Body of pancreas (tissue), 4 donors: Measurements from ENCODE around the gene OSBPL2. TPM values are rescaled to one million over a fixed set of nuclear protein-coding genes. Genes with fewer than 3 reads are reported as not detected.

Source experiments
- ATAC-seq: fragments of 150-250 bp; one replicate; pipeline ENCODE4 v1.9.1; 2016
- DNase-seq, 4 donors: peaks; one replicate each; pipeline ENCODE4 v3.0.0-alpha.2; 2019
- H3K27ac ChIP-seq, 4 donors: fragments of 200-600 bp; sonication (generic); 1 replicate in 3 of 4; 2 replicates in 1 of 4; pipeline versions ENCODE4 v1.5.1 to v1.6.1; 2016 to 2019; ENCODE audit warnings: mild to moderate bottlenecking in 1 of 4, mixed read lengths in 1 of 4, moderate library complexity in 1 of 4
- H3K27me3 ChIP-seq, 2 donors: fragments of 200-600 bp; sonication (generic); one replicate each; pipeline ENCODE4 v1.6.0; 2016; ENCODE audit warnings: mild to moderate bottlenecking in 1 of 2
- H3K36me3 ChIP-seq, 2 donors: fragments of 200-600 bp; sonication (generic); replicated peaks in 1 of 2; 2 replicates each; pipeline ENCODE4 v1.5.1; 2016; ENCODE audit warnings: low read depth in 2 of 2; ENCODE audit not compliant: insufficient read depth in 1 of 2
- H3K4me1 ChIP-seq: fragments of 200-600 bp; sonication (generic); one replicate; pipeline ENCODE4 v1.6.0; 2016
- H3K4me3 ChIP-seq, 2 donors: fragments of 200-600 bp; sonication (generic); 1 replicate in 1 of 2; 2 replicates in 1 of 2; pipeline ENCODE4 v1.5.1; 2016 to 2019
- H3K9me3 ChIP-seq, 3 donors: fragments of 200-600 bp; sonication (generic); 1 replicate in 2 of 3; 2 replicates in 1 of 3; pipeline ENCODE4 v1.5.1; 2016
- POLR2A ChIP-seq, 3 donors: fragments of 450-650 bp; IDR thresholded peaks; one replicate each; pipeline ENCODE4 v1.6.1; 2016; ENCODE audit warnings: antibody characterized with exemption in 3 of 3, mild to moderate bottlenecking in 2 of 3
- WGBS, 2 donors: methylation state at CpG; one replicate each; pipeline ENCODE4 v1.1.5; 2017; 5-methylcytosine and 5-hydroxymethylcytosine counted together
- intact Hi-C: fragments of 100-400 bp; cut with DNase I; formaldehyde crosslinking; loops from one replicate; pipeline ENCODE4 v1.15.1; 2023
- total RNA-seq, 2 donors: library from RNA; depleted of rRNA; stranded (reverse); fragments of >200 nt; gene quantifications; one replicate each; pipeline ENCODE4 v1.1.0, GENCODE V29; 2016
- TF ChIP-seq, protein P1 (sequence below), 7 experiments: fragments of 450-650 bp in 4 of 7; fragments of 200-600 bp in 3 of 7; sonication (generic) in 3 of 7; IDR thresholded peaks; one replicate each; pipeline ENCODE4 v1.5.1; 2016 to 2019; ENCODE audit warnings: antibody characterized with exemption in 7 of 7

The OSBPL2 gene
- total RNA-seq, 2 donors from 2014 or later = 54.5 to 71.9 TPM

GRCh38 chr20:62299666-62300236 lies 61.4 kb downstream of the OSBPL2 start:
- Histone ChIP-seq H3K4me1 (peaks cover 47% of the 10 kb centered on the region), H3K27ac (peak overlapping the region in 2 of 4 donors; percentile 13 to 28), H3K9me3 (no peaks in the 10 kb centered on the region), H3K36me3 (peaks cover 0 to 3% of the 10 kb centered on the region in 2 donors), H3K4me3 (no peak overlapping the region), H3K27me3 (no peaks in the 10 kb centered on the region)
- DNase-seq (no peak), ATAC-seq (no peak)
- no peak for TF ChIP-seq POLR2A (IDR thresholded peaks at IDR 0.05)
- TF ChIP-seq, protein P1, sequence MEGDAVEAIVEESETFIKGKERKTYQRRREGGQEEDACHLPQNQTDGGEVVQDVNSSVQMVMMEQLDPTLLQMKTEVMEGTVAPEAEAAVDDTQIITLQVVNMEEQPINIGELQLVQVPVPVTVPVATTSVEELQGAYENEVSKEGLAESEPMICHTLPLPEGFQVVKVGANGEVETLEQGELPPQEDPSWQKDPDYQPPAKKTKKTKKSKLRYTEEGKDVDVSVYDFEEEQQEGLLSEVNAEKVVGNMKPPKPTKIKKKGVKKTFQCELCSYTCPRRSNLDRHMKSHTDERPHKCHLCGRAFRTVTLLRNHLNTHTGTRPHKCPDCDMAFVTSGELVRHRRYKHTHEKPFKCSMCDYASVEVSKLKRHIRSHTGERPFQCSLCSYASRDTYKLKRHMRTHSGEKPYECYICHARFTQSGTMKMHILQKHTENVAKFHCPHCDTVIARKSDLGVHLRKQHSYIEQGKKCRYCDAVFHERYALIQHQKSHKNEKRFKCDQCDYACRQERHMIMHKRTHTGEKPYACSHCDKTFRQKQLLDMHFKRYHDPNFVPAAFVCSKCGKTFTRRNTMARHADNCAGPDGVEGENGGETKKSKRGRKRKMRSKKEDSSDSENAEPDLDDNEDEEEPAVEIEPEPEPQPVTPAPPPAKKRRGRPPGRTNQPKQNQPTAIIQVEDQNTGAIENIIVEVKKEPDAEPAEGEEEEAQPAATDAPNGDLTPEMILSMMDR (IDR thresholded peaks at IDR 0.05) = no peak
- intact Hi-C loops = loop anchor here (10.0 kb wide), 1 partner anchor 55 kb away; no protein-coding TSS in a partner anchor
- WGBS, 2 donors = 80 to 86% methylated on average over 10 to 12 of the region's 12 CpGs

GRCh38 chr20:62300319-62300718 lies 62.0 kb downstream of the OSBPL2 start:
- H3K4me1 ChIP-seq = peaks cover 52% of the 10 kb centered on the region

GRCh38 chr20:62301111-62301668 lies 62.9 kb downstream of the OSBPL2 start:
- Histone ChIP-seq H3K27ac (peak overlapping the region in 1 of 4 donors; percentile 99), H3K4me3 (no peak overlapping the region), H3K27me3 (no peaks in the 10 kb centered on the region), H3K36me3 (peaks cover 0 to 2% of the 10 kb centered on the region in 2 donors), H3K9me3 (no peaks in the 10 kb centered on the region), H3K4me1 (peaks cover 61% of the 10 kb centered on the region)
- no peak for DNase-seq
- intact Hi-C loops = no loop called here
- no peak for ATAC-seq
- no peak for TF ChIP-seq POLR2A (IDR thresholded peaks at IDR 0.05)
- TF ChIP-seq, protein P1 (IDR thresholded peaks at IDR 0.05) = no peak
- 86 to 87% methylated on average over 11 of the region's 11 CpGs for WGBS, 2 donors

More at GRCh38 chr20:62300319-62300718, 62.0 kb downstream of the OSBPL2 start:
- no peak for ATAC-seq
- Histone ChIP-seq H3K4me3 (no peak overlapping the region), H3K36me3 (peaks cover 0 to under 1% of the 10 kb centered on the region in 2 donors), H3K9me3 (no peaks in the 10 kb centered on the region), H3K27me3 (no peaks in the 10 kb centered on the region), H3K27ac (no peak overlapping the region)
- TF ChIP-seq, protein P1 (IDR thresholded peaks at IDR 0.05) = no peak
- TF ChIP-seq POLR2A (IDR thresholded peaks at IDR 0.05) = no peak
- no peak for DNase-seq
- WGBS, 2 donors = 60 to 76% methylated on average over 1 to 11 of the region's 11 CpGs
- intact Hi-C loops = no loop called here

- H3K27me3 ChIP-seq = no peaks in the 10 kb centered on the region
- H3K4me3 ChIP-seq = peak overlapping the region; percentile 12 to 60
- intact Hi-C loops = no loop called here
- H3K4me1 ChIP-seq = peaks cover 64% of the 10 kb centered on the region
- peak overlapping the region; percentile 97 to 99 (median 98) for H3K27ac ChIP-seq
- peak; percentile 64 for ATAC-seq
- 3 to 4% methylated on average over 22 to 24 of the region's 24 CpGs for WGBS, 2 donors
- H3K9me3 ChIP-seq = no peaks in the 10 kb centered on the region
- peak; percentile 93 to 96 (median 94) for DNase-seq
- TF ChIP-seq, protein P1 (IDR thresholded peaks at IDR 0.05) = peak; percentile 72 to 98 (median 96)
- TF ChIP-seq POLR2A (IDR thresholded peaks at IDR 0.05) = peak; percentile 18 to 79 (median 71)
- peaks cover 4 to 5% of the 10 kb centered on the region in 2 donors for H3K36me3 ChIP-seq
Measured at GRCh38 chr20:62301773-62302340, 63.5 kb downstream of the OSBPL2 start.
